ENCODE measurements around the gene LDLRAP1. TPM values are rescaled to one million over a fixed set of nuclear protein-coding genes. Genes with fewer than 3 reads are reported as not detected.

LDLRAP1 gene, protein sequence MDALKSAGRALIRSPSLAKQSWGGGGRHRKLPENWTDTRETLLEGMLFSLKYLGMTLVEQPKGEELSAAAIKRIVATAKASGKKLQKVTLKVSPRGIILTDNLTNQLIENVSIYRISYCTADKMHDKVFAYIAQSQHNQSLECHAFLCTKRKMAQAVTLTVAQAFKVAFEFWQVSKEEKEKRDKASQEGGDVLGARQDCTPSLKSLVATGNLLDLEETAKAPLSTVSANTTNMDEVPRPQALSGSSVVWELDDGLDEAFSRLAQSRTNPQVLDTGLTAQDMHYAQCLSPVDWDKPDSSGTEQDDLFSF
- total RNA-seq (2022; extraction: Qiagen RNA extraction), result 7.0 to 11.0 TPM (median 9.2 TPM) in 5 replicates

DNA sequence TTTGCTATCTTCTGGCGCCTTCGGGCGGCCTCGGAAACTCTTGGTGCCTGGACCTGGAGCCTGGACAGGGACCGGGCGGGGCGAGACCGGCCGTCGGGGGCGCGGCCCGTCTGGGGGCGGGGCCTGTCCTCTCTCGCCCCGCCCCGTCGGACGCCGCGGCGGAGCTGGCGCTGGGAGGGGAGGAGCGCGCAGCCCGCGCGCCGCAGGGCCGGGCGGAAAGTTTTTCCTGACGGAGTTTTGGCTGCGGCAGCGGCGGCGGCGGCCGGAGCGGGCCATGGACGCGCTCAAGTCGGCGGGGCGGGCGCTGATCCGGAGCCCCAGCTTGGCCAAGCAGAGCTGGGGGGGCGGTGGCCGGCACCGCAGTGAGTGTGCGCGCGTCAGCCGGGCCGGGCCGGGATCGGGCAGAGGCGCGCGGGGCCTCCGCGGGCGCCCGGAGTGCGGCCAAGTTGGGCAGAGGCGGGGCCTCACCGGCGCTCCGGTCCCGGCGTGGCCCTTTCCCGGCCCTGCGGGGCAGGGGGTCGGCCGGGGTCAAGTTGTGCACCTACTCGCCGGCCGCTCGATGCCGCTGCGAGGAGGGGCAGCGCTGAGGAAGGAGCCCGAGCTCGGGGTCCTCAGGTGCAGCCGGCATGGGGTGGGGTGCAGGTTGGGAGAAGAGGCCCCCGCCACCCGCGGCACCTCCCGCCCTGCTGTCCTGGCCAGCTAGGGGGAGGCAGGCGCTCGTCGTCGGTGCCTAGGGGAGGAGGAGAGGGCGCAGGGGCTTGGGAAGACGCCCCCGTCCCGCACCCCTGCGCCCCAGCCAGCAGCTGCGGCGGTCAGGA lies at the start of gene LDLRAP1:
TSS of gene LDLRAP1 (plus strand) at position 182 of the 818 bp plus-strand sequence. CDS start at position 275, 93 bp downstream.

DNA sequence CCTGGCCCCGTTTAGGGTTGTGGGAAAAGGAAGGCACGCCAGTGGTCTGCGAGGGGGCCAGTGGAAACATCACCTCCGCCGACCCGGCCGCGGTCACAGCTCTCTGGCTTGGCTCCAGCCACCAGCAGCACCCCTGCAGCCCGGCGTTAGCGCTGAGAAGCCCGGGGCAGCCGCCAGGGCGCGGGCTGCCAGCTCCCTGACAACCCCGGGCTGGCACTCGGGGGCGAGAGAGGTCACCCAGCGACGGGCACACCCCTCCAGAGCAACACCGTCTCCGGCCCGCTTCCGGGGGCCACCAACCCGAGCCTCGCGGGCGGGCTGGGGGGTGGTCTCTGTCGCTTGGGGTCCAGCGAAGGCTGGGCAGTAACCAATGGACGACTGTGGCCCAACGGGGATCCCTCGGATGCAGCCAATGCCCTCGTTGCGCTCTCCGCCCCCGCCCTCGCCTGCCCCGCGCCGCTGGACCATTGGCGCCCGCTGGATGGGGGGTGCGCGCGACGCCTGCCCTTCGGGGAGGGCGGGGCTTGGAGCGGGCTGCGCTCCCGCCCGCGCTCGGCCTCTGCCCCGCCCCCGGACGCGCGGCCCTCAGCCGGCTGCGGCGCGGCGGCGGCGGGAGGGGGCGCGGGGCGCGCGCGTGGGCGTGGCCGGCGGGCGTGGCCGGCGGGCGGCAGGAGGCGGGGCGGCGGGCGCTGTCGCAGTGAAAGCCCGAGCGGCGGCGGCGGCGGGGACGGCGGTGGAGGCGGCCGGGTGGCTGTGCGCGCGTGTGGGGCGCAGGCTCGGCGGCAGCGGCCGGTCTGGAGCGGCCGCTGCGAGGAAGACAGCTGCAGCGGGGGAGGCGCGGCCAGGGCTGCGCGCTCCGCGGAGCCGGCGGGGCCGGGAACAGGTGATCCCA lies 72.9 kb downstream of the LDLRAP1 start, which contains the start of gene MAN1C1:
TSS of gene MAN1C1 (plus strand) at position 697 of the 892 bp plus-strand sequence. CDS start 1,007 bp downstream, outside the sequence.

Other genes with a start within 250 kb of the LDLRAP1 start
- gene TMEM50A, start 205.3 kb upstream of the LDLRAP1 start, total RNA-seq (2022; extraction: Qiagen RNA extraction), result 67.3 to 79.5 TPM (median 69.0 TPM) in 5 replicates
- gene RHCE, start 122.8 kb upstream of the LDLRAP1 start, total RNA-seq (2022; extraction: Qiagen RNA extraction), result 0.07 to 0.59 TPM in 2 of 5 replicates, not detected in the others
- 8.5 to 11.5 TPM (median 9.4 TPM) in 5 replicates for gene MACO1, start 112.7 kb upstream of the LDLRAP1 start, total RNA-seq (2022; extraction: Qiagen RNA extraction)
- 0.28 to 0.50 TPM (median 0.30 TPM) in 5 replicates for gene MAN1C1, start 73.2 kb downstream of the LDLRAP1 start, total RNA-seq (2022; extraction: Qiagen RNA extraction)

Data from A549 treated with Mapracorat at 1 μM for 4 hours (cell line).